Measurements from ENCODE around the gene BABAM2. TPM values are rescaled to one million over a fixed set of nuclear protein-coding genes. Genes with fewer than 3 reads are reported as not detected.

The BABAM2 gene
- total and polyA plus RNA-seq, 7 donors = 22.9 to 52.3 (median 25.2) TPM

- no peak overlapping the region for H3K27ac ChIP-seq
- WGBS, 2 donors = 89 to 94% methylated on average over 1 of the region's 1 CpG
- H3K4me3 ChIP-seq = no peak overlapping the region
- no peaks in the 10 kb centered on the region for H3K9me3 ChIP-seq
- no peak for DNase-seq
- no peaks in the 10 kb centered on the region for H3K27me3 ChIP-seq
- intact Hi-C loops (cut with DNase I) = no loop called here
- peaks cover 0 to 5% (median 0%) of the 10 kb centered on the region in 4 donors for H3K4me1 ChIP-seq
- no peaks in the 10 kb centered on the region for H3K36me3 ChIP-seq
- TF ChIP-seq POLR2A (IDR thresholded peaks at IDR 0.05) (no peak), POLR2AphosphoS5 (IDR thresholded peaks at IDR 0.05) (no peak), CTCF (IDR thresholded peaks at IDR 0.05) (no peak), EP300 (IDR thresholded peaks at IDR 0.05) (no peak)
These were observed 393.3 kb downstream of the BABAM2 start for GRCh38 chr2:28283861-28284260.

- WGBS, 2 donors = 91 to 93% methylated on average over 5 of the region's 5 CpGs
- H3K36me3 ChIP-seq = no peaks in the 10 kb centered on the region
- no peaks in the 10 kb centered on the region for H3K27me3 ChIP-seq
- no peak overlapping the region for H3K4me3 ChIP-seq
- H3K4me1 ChIP-seq = peaks cover 0 to 5% (median 0%) of the 10 kb centered on the region in 4 donors
- intact Hi-C loops (cut with DNase I) = no loop called here
- no peak for DNase-seq
- TF ChIP-seq POLR2AphosphoS5 (IDR thresholded peaks at IDR 0.05) (no peak), POLR2A (IDR thresholded peaks at IDR 0.05) (no peak)
- no peak overlapping the region for H3K27ac ChIP-seq
- H3K9me3 ChIP-seq = no peaks in the 10 kb centered on the region
These were observed 396.1 kb downstream of the BABAM2 start for GRCh38 chr2:28286678-28287077.

GRCh38 chr2:28287256-28287915 is 396.9 kb downstream of the BABAM2 start:
- Histone ChIP-seq H3K36me3 (no peaks in the 10 kb centered on the region), H3K9me3 (no peaks in the 10 kb centered on the region), H3K27me3 (no peaks in the 10 kb centered on the region), H3K4me3 (no peak overlapping the region), H3K27ac (no peak overlapping the region), H3K4me1 (peaks cover 0 to 5% (median 0%) of the 10 kb centered on the region in 4 donors)
- intact Hi-C loops (cut with DNase I) = no loop called here
- DNase-seq = no peak
- TF ChIP-seq POLR2AphosphoS5 (IDR thresholded peaks at IDR 0.05) (no peak), POLR2A (IDR thresholded peaks at IDR 0.05) (no peak), EP300 (IDR thresholded peaks at IDR 0.05) (no peak), CTCF (IDR thresholded peaks at IDR 0.05) (no peak)
- WGBS, 2 donors = 80 to 86% methylated on average over 4 of the region's 4 CpGs

- Histone ChIP-seq H3K27me3 (no peaks in the 10 kb centered on the region), H3K4me1 (peaks cover 0 to 5% (median 0%) of the 10 kb centered on the region in 4 donors), H3K9me3 (no peaks in the 10 kb centered on the region), H3K36me3 (no peaks in the 10 kb centered on the region), H3K27ac (no peak overlapping the region), H3K4me3 (no peak overlapping the region)
- TF ChIP-seq POLR2A (IDR thresholded peaks at IDR 0.05) (no peak), POLR2AphosphoS5 (IDR thresholded peaks at IDR 0.05) (no peak), CTCF (IDR thresholded peaks at IDR 0.05) (no peak), EP300 (IDR thresholded peaks at IDR 0.05) (no peak)
- no peak for DNase-seq
- 98 to 100% methylated on average over 5 of the region's 5 CpGs for WGBS, 2 donors
- intact Hi-C loops (cut with DNase I) = no loop called here
These were observed 398.1 kb downstream of the BABAM2 start for GRCh38 chr2:28288620-28289019.

GRCh38 chr2:28291811-28292440 is 401.4 kb downstream of the BABAM2 start:
- 91 to 92% methylated on average over 9 of the region's 9 CpGs for WGBS, 2 donors
- Histone ChIP-seq H3K4me1 (peaks cover 0 to 3% (median 0%) of the 10 kb centered on the region in 4 donors), H3K27ac (no peak overlapping the region), H3K27me3 (no peaks in the 10 kb centered on the region), H3K36me3 (no peaks in the 10 kb centered on the region), H3K9me3 (no peaks in the 10 kb centered on the region), H3K4me3 (no peak overlapping the region)
- DNase-seq = no peak
- TF ChIP-seq POLR2A (IDR thresholded peaks at IDR 0.05) (no peak), CTCF (IDR thresholded peaks at IDR 0.05) (no peak), EP300 (IDR thresholded peaks at IDR 0.05) (no peak), POLR2AphosphoS5 (IDR thresholded peaks at IDR 0.05) (no peak)
- intact Hi-C loops (cut with DNase I) = no loop called here

Data from sigmoid colon (tissue), 7 donors.